22Rv1 (cell line): ENCODE results near the gene NEK11.

Experiments
- H3K27ac ChIP-seq: fragments of 450-650 bp; 2 replicates; pipeline ENCODE4 v1.5.1; 2017
- CTCF ChIP-seq: fragments of 450-650 bp; IDR thresholded peaks from 2 replicates; pipeline ENCODE4 v1.5.1; 2017; ENCODE audit warnings: mild to moderate bottlenecking
- ZFX ChIP-seq: fragments of 450-650 bp; IDR thresholded peaks from 2 replicates; pipeline ENCODE4 v1.6.1; 2017; ENCODE audit warnings: antibody characterized with exemption, borderline replicate concordance

NEK11 gene

DNA sequence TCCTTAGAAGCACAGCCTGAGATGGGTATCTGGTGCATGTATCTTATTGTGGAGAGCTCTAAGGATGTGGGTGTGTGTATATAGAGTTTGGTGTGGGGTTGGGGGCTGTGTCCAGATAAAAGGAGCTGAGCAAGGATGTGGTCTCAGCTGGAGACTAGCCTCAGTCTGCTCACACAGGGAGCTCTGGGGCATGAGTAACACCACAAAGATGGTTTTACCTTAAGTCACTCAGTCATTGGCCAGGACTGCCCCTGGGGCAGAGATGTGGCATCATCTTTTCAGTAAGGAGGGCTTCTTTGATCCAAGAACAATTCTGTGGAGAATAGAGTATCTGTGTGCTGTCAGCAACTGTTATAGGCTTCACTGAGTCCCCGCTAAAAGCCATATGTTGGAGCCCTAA is 191.5 kb downstream of the NEK11 start:
- no peak overlapping the region for H3K27ac ChIP-seq
- TF ChIP-seq CTCF (no peak), ZFX (no peak)

DNA sequence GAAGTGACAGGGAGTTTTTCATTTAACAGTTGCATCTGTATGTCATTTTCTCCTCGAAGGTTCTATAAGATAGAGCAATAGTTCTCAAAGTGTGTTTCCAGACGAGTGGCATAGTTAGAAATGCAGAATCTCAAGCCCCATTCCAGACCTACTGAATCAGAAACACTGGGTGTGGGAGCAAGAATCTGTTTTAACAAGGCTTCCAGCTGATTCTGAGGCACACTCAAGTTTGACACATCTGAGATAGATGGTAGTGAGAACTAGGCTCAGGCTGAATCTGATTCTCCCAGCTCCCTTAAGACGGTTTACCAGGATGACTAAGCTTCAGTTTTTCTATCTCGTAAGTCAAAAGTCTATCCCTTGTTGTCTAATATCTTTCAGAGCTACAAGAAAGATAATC is 195.1 kb downstream of the NEK11 start:
- TF ChIP-seq ZFX: no peak
- no peak for TF ChIP-seq CTCF
- no peak overlapping the region for H3K27ac ChIP-seq

DNA sequence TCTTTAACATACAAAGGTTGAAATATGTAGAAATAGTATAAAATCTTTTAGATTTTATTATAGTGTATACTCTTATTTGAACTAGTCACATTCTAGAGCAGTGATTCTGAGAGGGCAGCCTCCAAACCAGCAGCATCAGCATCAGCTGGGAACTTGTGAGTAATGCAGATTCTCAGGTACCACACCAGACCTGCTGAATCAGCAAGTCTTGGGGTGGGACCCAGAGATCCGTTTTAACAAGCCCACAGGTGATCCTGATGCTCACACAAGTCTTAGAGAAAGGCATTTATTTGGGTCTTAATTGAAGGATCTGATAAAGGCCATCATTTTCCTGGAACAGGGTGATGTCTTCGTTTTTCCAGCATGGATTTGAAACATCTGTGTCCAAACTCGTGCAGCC is 195.9 kb downstream of the NEK11 start:
- TF ChIP-seq ZFX (no peak), CTCF (no peak)
- H3K27ac ChIP-seq: no peak overlapping the region

- H3K27ac ChIP-seq: no peak overlapping the region
- TF ChIP-seq ZFX (no peak), CTCF (no peak)
These were observed 197.0 kb downstream of the NEK11 start for GRCh38 chr3:131223373-131224289.

GRCh38 chr3:131224886-131225550 is 198.3 kb downstream of the NEK11 start:
- no peak overlapping the region for H3K27ac ChIP-seq
- TF ChIP-seq ZFX: no peak
- TF ChIP-seq CTCF: no peak

DNA sequence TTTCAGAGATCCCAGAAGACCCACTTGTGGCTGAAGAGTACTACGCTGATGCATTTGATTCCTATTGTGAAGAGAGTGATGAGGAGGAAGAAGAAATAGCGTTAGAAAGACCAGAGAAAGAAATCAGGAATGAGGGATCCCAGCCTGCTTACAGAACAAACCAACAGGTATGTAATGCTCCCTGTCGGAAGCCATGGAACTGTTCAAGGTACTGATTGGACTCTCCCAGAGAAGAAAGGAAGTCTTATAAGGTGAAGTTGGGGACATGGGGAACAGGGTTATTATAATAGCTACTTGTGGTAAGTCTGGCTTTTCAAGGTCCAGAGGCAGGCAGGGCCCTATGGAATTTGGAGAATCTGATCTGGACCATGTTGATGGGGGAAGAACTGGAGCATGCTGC is 201.8 kb downstream of the NEK11 start:
- no peak for TF ChIP-seq CTCF
- no peak for TF ChIP-seq ZFX
- no peak overlapping the region for H3K27ac ChIP-seq
